HEK293 (cell line): ENCODE results near the gene SERPINE2.
A peak's percentile ranks its signal among the peaks of the same experiment; 100 is the strongest.

Source experiments
- CTCF ChIA-PET: fragments of 350-600 bp; formaldehyde crosslinking; extraction: SDS; loops from one replicate; lab custom pipeline; 2021; ENCODE audit warnings: antibody characterized with exemption; lab: Yijun Ruan, JAX
- POLR2A ChIA-PET: fragments of 300-600 bp; formaldehyde crosslinking; extraction: SDS; loops from one replicate; lab custom pipeline; 2020; ENCODE audit warnings: antibody characterized with exemption, inconsistent platforms; lab: Yijun Ruan, JAX
- H3K27ac ChIP-seq: fragments of 200-500 bp; sonication (Bioruptor generic); 2 replicates; pipeline ENCODE4 v1.5.1; 2014; ENCODE audit warnings: low read depth, low read length, control low read depth, inconsistent platforms; ENCODE audit errors: extremely low read depth
- H3K36me3 ChIP-seq, 2 experiments: fragments of 200-500 bp in 1 of 2; sonication (Bioruptor generic) in 1 of 2; 1 replicate in 1 of 2; 2 replicates in 1 of 2; pipeline ENCODE4 v1.5.1; 2014 to 2017; ENCODE audit warnings: inconsistent platforms in 2 of 2, low read length in 2 of 2; ENCODE audit not compliant: control insufficient read depth in 2 of 2, insufficient read depth in 1 of 2
- H3K4me1 ChIP-seq: fragments of 200-500 bp; sonication (Bioruptor generic); 2 replicates; pipeline ENCODE4 v1.5.1; 2014; ENCODE audit warnings: mild to moderate bottlenecking, low read length, inconsistent platforms; ENCODE audit not compliant: control insufficient read depth, insufficient read depth
- H3K4me3 ChIP-seq: 2 replicates; pipeline ENCODE4 v1.5.1; 2011; ENCODE audit warnings: low read depth, mild to moderate bottlenecking, control low read depth, low read length, moderate library complexity
- H3K9me3 ChIP-seq: fragments of 200-500 bp; sonication (Bioruptor generic); 2 replicates; pipeline ENCODE4 v1.5.1; 2014; ENCODE audit warnings: low read depth, low read length, inconsistent platforms; ENCODE audit not compliant: control insufficient read depth, insufficient read depth
- BCL6B ChIP-seq: fragments of 450-650 bp; formaldehyde crosslinking; IDR thresholded peaks from 2 replicates; pipeline ENCODE4 v1.5.1; 2017; ENCODE audit warnings: missing biosample characterization, missing genetic modification characterization
- GLIS1 ChIP-seq: fragments of 450-650 bp; formaldehyde crosslinking; IDR thresholded peaks from 2 replicates; pipeline ENCODE4 v1.5.1; 2016; ENCODE audit warnings: missing biosample characterization, missing genetic modification characterization
- PRDM1 ChIP-seq: fragments of 450-650 bp; formaldehyde crosslinking; IDR thresholded peaks from 2 replicates; pipeline ENCODE4; 2016; ENCODE audit warnings: missing biosample characterization, missing genetic modification characterization
- PRDM4 ChIP-seq: fragments of 450-650 bp; formaldehyde crosslinking; IDR thresholded peaks from 2 replicates; pipeline ENCODE4 v1.5.1; 2017; ENCODE audit warnings: missing biosample characterization, missing genetic modification characterization
- PRDM6 ChIP-seq: fragments of 450-650 bp; formaldehyde crosslinking; IDR thresholded peaks from 2 replicates; pipeline ENCODE4 v1.5.1; 2017; ENCODE audit warnings: missing biosample characterization, missing genetic modification characterization
- TCF7L2 ChIP-seq: IDR thresholded peaks from 2 replicates; pipeline ENCODE4 v1.6.1; 2011; ENCODE audit warnings: low read depth, mild to moderate bottlenecking, inconsistent platforms, low read length, moderate library complexity, borderline replicate concordance
- ZFP69B ChIP-seq: fragments of 450-650 bp; formaldehyde crosslinking; IDR thresholded peaks from 2 replicates; pipeline ENCODE4 v1.5.1; 2016; ENCODE audit warnings: missing biosample characterization, missing genetic modification characterization
- ZNF211 ChIP-seq: fragments of 450-650 bp; formaldehyde crosslinking; IDR thresholded peaks from 2 replicates; pipeline ENCODE4 v1.5.1; 2016; ENCODE audit warnings: low read depth, missing biosample characterization, missing genetic modification characterization
- ZNF223 ChIP-seq: fragments of 450-650 bp; formaldehyde crosslinking; IDR thresholded peaks from 2 replicates; pipeline ENCODE4 v1.5.1; 2016; ENCODE audit warnings: missing biosample characterization, missing genetic modification characterization
- ZNF350 ChIP-seq: fragments of 450-650 bp; formaldehyde crosslinking; IDR thresholded peaks from 2 replicates; pipeline ENCODE4 v1.5.0; 2017; ENCODE audit warnings: missing biosample characterization, mild to moderate bottlenecking, missing genetic modification characterization
- ZNF37A ChIP-seq: fragments of 450-650 bp; IDR thresholded peaks from 2 replicates; pipeline ENCODE4 v1.5.1; 2018; ENCODE audit warnings: missing biosample characterization, missing genetic modification characterization
- ZNF416 ChIP-seq: fragments of 450-650 bp; formaldehyde crosslinking; IDR thresholded peaks from 2 replicates; pipeline ENCODE4 v1.5.1; 2016; ENCODE audit warnings: missing biosample characterization, missing genetic modification characterization
- ZNF48 ChIP-seq: fragments of 450-650 bp; formaldehyde crosslinking; IDR thresholded peaks from 2 replicates; pipeline ENCODE4 v1.5.1; 2016; ENCODE audit warnings: missing biosample characterization, missing genetic modification characterization
- ZNF488 ChIP-seq: fragments of 450-650 bp; formaldehyde crosslinking; IDR thresholded peaks from 2 replicates; pipeline ENCODE4 v1.5.1; 2016; ENCODE audit warnings: missing biosample characterization, missing genetic modification characterization
- ZNF530 ChIP-seq: fragments of 450-650 bp; formaldehyde crosslinking; IDR thresholded peaks from 2 replicates; pipeline ENCODE4 v1.5.1; 2016; ENCODE audit warnings: low read depth, missing biosample characterization, missing genetic modification characterization
- ZNF544 ChIP-seq: fragments of 450-650 bp; formaldehyde crosslinking; IDR thresholded peaks from 2 replicates; pipeline ENCODE4 v1.5.0; 2017; ENCODE audit warnings: missing biosample characterization, missing genetic modification characterization
- ZNF558 ChIP-seq: fragments of 450-650 bp; formaldehyde crosslinking; IDR thresholded peaks from 2 replicates; pipeline ENCODE4 v1.5.1; 2016; ENCODE audit warnings: missing biosample characterization, missing genetic modification characterization
- ZNF639 ChIP-seq: fragments of 450-650 bp; formaldehyde crosslinking; IDR thresholded peaks from 2 replicates; pipeline ENCODE4 v1.5.1; 2016; ENCODE audit warnings: missing biosample characterization, missing genetic modification characterization
- ZNF654 ChIP-seq: fragments of 450-650 bp; formaldehyde crosslinking; IDR thresholded peaks from 2 replicates; pipeline ENCODE4 v1.5.1; 2016; ENCODE audit warnings: low read depth, missing biosample characterization, missing genetic modification characterization
- ZNF707 ChIP-seq: fragments of 450-650 bp; formaldehyde crosslinking; IDR thresholded peaks from 2 replicates; pipeline ENCODE4 v1.5.1; 2016; ENCODE audit warnings: missing biosample characterization, missing genetic modification characterization
- ZXDB ChIP-seq: fragments of 450-650 bp; formaldehyde crosslinking; IDR thresholded peaks from 2 replicates; pipeline ENCODE4 v1.5.1; 2016; ENCODE audit warnings: missing biosample characterization, missing genetic modification characterization

Gene SERPINE2

GRCh38 chr2:224036731-224037361 lies 2.2 kb downstream of the SERPINE2 start:
- Histone ChIP-seq H3K27ac (no peak overlapping the region), H3K9me3 (no peaks in the 10 kb centered on the region), H3K4me3 (no peak overlapping the region), H3K4me1 (peaks cover 16% of the 10 kb centered on the region; the same call in 1 of the 2 replicates), H3K36me3 (no peaks in the 10 kb centered on the region)
- POLR2A ChIA-PET: no interaction called here
- CTCF ChIA-PET: interaction anchor here (0.6 to 1.3 kb wide), 3 partner anchors 31 to 248 kb away, joined by 3 to 4 read pairs (median 3); no protein-coding TSS in a partner anchor
- TF ChIP-seq GLIS1 (peak; percentile 40; the same call in 1 of the 2 replicates), PRDM4 (peak; percentile 57), ZXDB (no peak), ZNF416 (no peak), ZNF48 (no peak), PRDM6 (tag by site-specific recombination) (0 out of 2 replicates have a peak, but pooled peaks have one; percentile 12), TCF7L2 (no peak), ZNF211 (no peak), ZNF488 (tag by site-specific recombination) (no peak)

- Histone ChIP-seq H3K36me3 (peaks cover 0 to 12% of the 10 kb centered on the region in 2 experiments; a peak in 1 of 3 replicates), H3K27ac (no peak overlapping the region), H3K4me1 (peaks cover 14% of the 10 kb centered on the region; the same call in 1 of the 2 replicates), H3K9me3 (no peaks in the 10 kb centered on the region), H3K4me3 (no peak overlapping the region)
- TF ChIP-seq ZNF558 (tag by site-specific recombination) (no peak), ZNF37A (no peak), BCL6B (no peak), ZNF350 (tag by site-specific recombination) (no peak), ZNF223 (tag by site-specific recombination) (no peak), ZFP69B (no peak), ZNF639 (no peak), PRDM1 (tag by site-specific recombination) (no peak), ZNF654 (no peak), ZNF544 (tag by site-specific recombination) (no peak), ZNF530 (tag by site-specific recombination) (no peak), ZNF707 (tag by site-specific recombination) (no peak)
- POLR2A ChIA-PET: no interaction called here
- CTCF ChIA-PET: no interaction called here
Observed at GRCh38 chr2:224034017-224034416, 5.1 kb downstream of the SERPINE2 start.
